ENCODE data around the gene RPS6KB2. TPM values are rescaled to one million over a fixed set of nuclear protein-coding genes. Genes with fewer than 3 reads are reported as not detected.

The RPS6KB2 gene
- total and polyA plus RNA-seq, 9 of the 15 experiments (the other 6 are each of a cell fraction or from before 2014, with no cell fraction given): 0.42 to 122 (median 82.6) TPM

- no peaks in the 10 kb centered on the region for H3K9me3 ChIP-seq (replicated peaks; ENCODE audit: control insufficient read depth, insufficient read depth, low read depth, low read length)
- no peaks in the 10 kb centered on the region; the same call in 1 of the 2 replicates for H4K20me1 ChIP-seq (replicated peaks; ENCODE audit: control insufficient read depth, insufficient read depth, low read length)
- no TSS peak for BruUV-seq (replicated peaks)
- H3K4me2 ChIP-seq (ENCODE audit: insufficient read depth, low read length): no peak overlapping the region
- in situ Hi-C loops (cut with MboI) (no loop called here), intact Hi-C loops (cut with micrococcal nuclease) (no loop called here)
- no peak overlapping the region for H2AFZ ChIP-seq (ENCODE audit: low read depth, low read length)
- no peaks in the 10 kb centered on the region; the same call in 2 of the 3 replicates for H3K36me3 ChIP-seq (ENCODE audit: control insufficient read depth, insufficient read depth, low read length)
- H3K9ac ChIP-seq (ENCODE audit: insufficient read depth in 1 of 2, low read depth in 2 of 2, low read length in 2 of 2): peak overlapping the region in 1 of 2 experiments; percentile 73; a peak in 1 of 4 replicates
- no peak overlapping the region for H3K4me3 ChIP-seq
- H3K9me1 ChIP-seq (ENCODE audit: control insufficient read depth, insufficient read depth, low read length): peaks cover 1% of the 10 kb centered on the region
- ChIA-PET POLR2A (interaction anchor here (0.7 to 2.1 kb wide), 5 partner anchors 10 to 823 kb away, joined by 3 to 9 read pairs (median 4); partner anchors contain the start of gene PPP1CA), CTCF (ENCODE audit: low intra/inter-chr PET ratio) (no interaction called here)
- no peak overlapping the region for H3K27ac ChIP-seq (ENCODE audit: extremely low read depth, low read depth, low read length)
- H3K79me2 ChIP-seq (ENCODE audit: control insufficient read depth, insufficient read depth, low read length): peaks cover 22% of the 10 kb centered on the region
- H3K4me1 ChIP-seq (replicated peaks in 1 of 2; ENCODE audit: control insufficient read depth in 2 of 2, insufficient read depth in 2 of 2, low read length in 2 of 2): peaks cover 9 to 45% of the 10 kb centered on the region in 2 experiments; a peak in 4 of 5 replicates
- no peak for TF ChIP-seq ARID2 (IDR thresholded peaks at IDR 0.05)
- TF ChIP-seq RBM22 (IDR thresholded peaks at IDR 0.05; ENCODE audit: low read depth, low read length, poor library complexity, severe bottlenecking): no peak
- TF ChIP-seq, protein P1, sequence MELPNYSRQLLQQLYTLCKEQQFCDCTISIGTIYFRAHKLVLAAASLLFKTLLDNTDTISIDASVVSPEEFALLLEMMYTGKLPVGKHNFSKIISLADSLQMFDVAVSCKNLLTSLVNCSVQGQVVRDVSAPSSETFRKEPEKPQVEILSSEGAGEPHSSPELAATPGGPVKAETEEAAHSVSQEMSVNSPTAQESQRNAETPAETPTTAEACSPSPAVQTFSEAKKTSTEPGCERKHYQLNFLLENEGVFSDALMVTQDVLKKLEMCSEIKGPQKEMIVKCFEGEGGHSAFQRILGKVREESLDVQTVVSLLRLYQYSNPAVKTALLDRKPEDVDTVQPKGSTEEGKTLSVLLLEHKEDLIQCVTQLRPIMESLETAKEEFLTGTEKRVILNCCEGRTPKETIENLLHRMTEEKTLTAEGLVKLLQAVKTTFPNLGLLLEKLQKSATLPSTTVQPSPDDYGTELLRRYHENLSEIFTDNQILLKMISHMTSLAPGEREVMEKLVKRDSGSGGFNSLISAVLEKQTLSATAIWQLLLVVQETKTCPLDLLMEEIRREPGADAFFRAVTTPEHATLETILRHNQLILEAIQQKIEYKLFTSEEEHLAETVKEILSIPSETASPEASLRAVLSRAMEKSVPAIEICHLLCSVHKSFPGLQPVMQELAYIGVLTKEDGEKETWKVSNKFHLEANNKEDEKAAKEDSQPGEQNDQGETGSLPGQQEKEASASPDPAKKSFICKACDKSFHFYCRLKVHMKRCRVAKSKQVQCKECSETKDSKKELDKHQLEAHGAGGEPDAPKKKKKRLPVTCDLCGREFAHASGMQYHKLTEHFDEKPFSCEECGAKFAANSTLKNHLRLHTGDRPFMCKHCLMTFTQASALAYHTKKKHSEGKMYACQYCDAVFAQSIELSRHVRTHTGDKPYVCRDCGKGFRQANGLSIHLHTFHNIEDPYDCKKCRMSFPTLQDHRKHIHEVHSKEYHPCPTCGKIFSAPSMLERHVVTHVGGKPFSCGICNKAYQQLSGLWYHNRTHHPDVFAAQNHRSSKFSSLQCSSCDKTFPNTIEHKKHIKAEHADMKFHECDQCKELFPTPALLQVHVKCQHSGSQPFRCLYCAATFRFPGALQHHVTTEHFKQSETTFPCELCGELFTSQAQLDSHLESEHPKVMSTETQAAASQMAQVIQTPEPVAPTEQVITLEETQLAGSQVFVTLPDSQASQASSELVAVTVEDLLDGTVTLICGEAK (IDR thresholded peaks at IDR 0.05): no peak
- TF ChIP-seq, protein P1 (CRISPR knock-in tag; IDR thresholded peaks at IDR 0.05): no peak
- no peak for TF ChIP-seq PHF20 (IDR thresholded peaks at IDR 0.05; ENCODE audit: partially characterized antibody)
- no peak for TF ChIP-seq YBX1 (IDR thresholded peaks at IDR 0.05)
- no peak for TF ChIP-seq HDAC2 (IDR thresholded peaks at IDR 0.05)
- no peak for TF ChIP-seq ZC3H4 (CRISPR knock-in tag; IDR thresholded peaks at IDR 0.05; ENCODE audit: borderline replicate concordance)
- TF ChIP-seq TCF7 (IDR thresholded peaks at IDR 0.05; ENCODE audit: borderline replicate concordance): no peak
- TF ChIP-seq ZNF140 (CRISPR knock-in tag; IDR thresholded peaks at IDR 0.05): no peak
- TF ChIP-seq KHSRP (IDR thresholded peaks at IDR 0.05): no peak
- TF ChIP-seq HDAC8 (tag; IDR thresholded peaks at IDR 0.05): no peak
- no peak for TF ChIP-seq ILF3 (IDR thresholded peaks at IDR 0.05; ENCODE audit: borderline replicate concordance)
- no peaks in the 10 kb centered on the region for H3K27me3 ChIP-seq (ENCODE audit: control insufficient read depth in 2 of 2, insufficient read depth in 2 of 2, low read length in 2 of 2)
- DNase-seq (ENCODE audit: extremely low read depth in 1 of 4, low spot score in 3 of 4): no peak
- WGBS (ENCODE audit: insufficient coverage, low coverage, missing lambda C conversion rate): 52% methylated on average over 6 of the region's 6 CpGs
- no peak for ATAC-seq
- FAIRE-seq: no peak
Observed at GRCh38 chr11:67387518-67387917, 40.8 kb upstream of the RPS6KB2 start.

Measured in K562 (cell line).